Measurements from ENCODE around the gene HIPK2. TPM values are rescaled to one million over a fixed set of nuclear protein-coding genes. Genes with fewer than 3 reads are reported as not detected.

HIPK2 gene
- total RNA-seq, 2 donors from 2014 or later = 95.1 to 125 TPM

- no peaks in the 10 kb centered on the region for H3K27me3 ChIP-seq (ENCODE audit: control insufficient read depth, insufficient read depth, low read length, poor library complexity, severe bottlenecking)
- DNase-seq = no peak
- H3K27ac Mint-ChIP-seq = no peak overlapping the region
- no peak overlapping the region for H3K9ac ChIP-seq (ENCODE audit: extremely low read depth, low read length, poor library complexity, severe bottlenecking)
- no peaks in the 10 kb centered on the region for H3K4me1 ChIP-seq (ENCODE audit: control insufficient read depth, insufficient read depth, low read length)
- peaks cover 20% of the 10 kb centered on the region for H3K9me3 ChIP-seq (ENCODE audit: control insufficient read depth, low read length)
- H3K9me3 Mint-ChIP-seq = peaks cover 25% of the 10 kb centered on the region
- H3K36me3 Mint-ChIP-seq (ENCODE audit: low read depth) = peaks cover 16% of the 10 kb centered on the region
- no peak overlapping the region for H3K4me3 Mint-ChIP-seq
- no peak overlapping the region for H3K27ac ChIP-seq (ENCODE audit: low read depth, low read length)
- no peaks in the 10 kb centered on the region for H3K27me3 Mint-ChIP-seq (ENCODE audit: insufficient read depth)
- no peaks in the 10 kb centered on the region for H3K4me1 Mint-ChIP-seq
- no peak for TF ChIP-seq CTCF (conservative IDR thresholded peaks at IDR 0.05)
- no peaks in the 10 kb centered on the region for H3K36me3 ChIP-seq (ENCODE audit: control insufficient read depth, insufficient read depth, low read length)
- no peak overlapping the region for H3K4me3 ChIP-seq (ENCODE audit: low read length)
- WGBS, 2 experiments (ENCODE audit: insufficient coverage in 1 of 2, insufficient read length in 1 of 2) = 78 to 96% methylated on average over 3 of the region's 3 CpGs
Observed at GRCh38 chr7:139808427-139808826, 30.6 kb upstream of the HIPK2 start.

- no peaks in the 10 kb centered on the region for H3K4me1 Mint-ChIP-seq
- whole genome bisulfite sequencing, 2 experiments (ENCODE audit: insufficient coverage in 1 of 2, insufficient read length in 1 of 2) = 86 to 94% methylated on average over 1 to 3 of the region's 3 CpGs
- no peaks in the 10 kb centered on the region for H3K36me3 ChIP-seq (ENCODE audit: control insufficient read depth, insufficient read depth, low read length)
- H3K9ac ChIP-seq (ENCODE audit: extremely low read depth, low read length, poor library complexity, severe bottlenecking) = no peak overlapping the region
- DNase-seq = no peak
- TF ChIP-seq CTCF (conservative IDR thresholded peaks at IDR 0.05) = no peak
- peaks cover 29% of the 10 kb centered on the region for H3K36me3 Mint-ChIP-seq (ENCODE audit: low read depth)
- peaks cover 34% of the 10 kb centered on the region for H3K9me3 ChIP-seq (ENCODE audit: control insufficient read depth, low read length)
- peaks cover 39% of the 10 kb centered on the region for H3K9me3 Mint-ChIP-seq
- H3K4me3 Mint-ChIP-seq = no peak overlapping the region
- H3K27me3 ChIP-seq (ENCODE audit: control insufficient read depth, insufficient read depth, low read length, poor library complexity, severe bottlenecking) = no peaks in the 10 kb centered on the region
- no peak overlapping the region for H3K27ac ChIP-seq (ENCODE audit: low read depth, low read length)
- no peak overlapping the region for H3K27ac Mint-ChIP-seq
- H3K4me3 ChIP-seq (ENCODE audit: low read length) = no peak overlapping the region
- peaks cover 3% of the 10 kb centered on the region for H3K27me3 Mint-ChIP-seq (ENCODE audit: insufficient read depth)
- no peaks in the 10 kb centered on the region for H3K4me1 ChIP-seq (ENCODE audit: control insufficient read depth, insufficient read depth, low read length)
Observed at GRCh38 chr7:139807009-139807408, 29.2 kb upstream of the HIPK2 start.

DNA sequence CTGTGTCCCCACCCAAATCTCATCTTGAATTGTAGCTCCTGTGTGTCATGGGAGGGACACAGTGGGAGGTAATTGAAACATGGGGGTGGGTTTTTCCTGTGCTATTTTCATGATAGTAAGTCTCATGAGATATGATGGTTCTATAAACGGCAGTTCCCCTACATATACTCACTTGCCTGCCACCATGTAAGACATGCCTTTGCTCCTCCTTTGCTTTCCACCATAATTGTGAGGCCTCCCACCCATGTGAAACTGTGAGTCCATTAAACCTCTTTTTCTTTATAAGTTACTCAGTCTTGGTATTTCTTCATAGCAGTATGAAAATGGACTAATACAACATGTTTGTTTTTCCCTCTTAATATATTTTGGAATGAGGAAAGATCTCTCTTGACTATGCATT, 26.8 kb upstream of the HIPK2 start:
- Mint-ChIP-seq H3K4me3 (no peak overlapping the region), H3K9me3 (peaks cover 44% of the 10 kb centered on the region), H3K4me1 (no peaks in the 10 kb centered on the region), H3K36me3 (ENCODE audit: low read depth) (peaks cover 29% of the 10 kb centered on the region), H3K27me3 (ENCODE audit: insufficient read depth) (peaks cover 3% of the 10 kb centered on the region), H3K27ac (no peak overlapping the region)
- 93% methylated on average over 1 of the region's 1 CpG; no CpG with 5 or more reads in 1 of the 2 experiments for WGBS, 2 experiments (ENCODE audit: insufficient coverage in 1 of 2, insufficient read length in 1 of 2)
- Histone ChIP-seq H3K4me3 (ENCODE audit: low read length) (peak overlapping the region; percentile 45), H3K9me3 (ENCODE audit: control insufficient read depth, low read length) (peaks cover 42% of the 10 kb centered on the region), H3K36me3 (ENCODE audit: control insufficient read depth, insufficient read depth, low read length) (no peaks in the 10 kb centered on the region), H3K4me1 (ENCODE audit: control insufficient read depth, insufficient read depth, low read length) (no peaks in the 10 kb centered on the region), H3K27me3 (ENCODE audit: control insufficient read depth, insufficient read depth, low read length, poor library complexity, severe bottlenecking) (no peaks in the 10 kb centered on the region), H3K9ac (ENCODE audit: extremely low read depth, low read length, poor library complexity, severe bottlenecking) (no peak overlapping the region), H3K27ac (ENCODE audit: low read depth, low read length) (no peak overlapping the region)
- no peak for TF ChIP-seq CTCF (conservative IDR thresholded peaks at IDR 0.05)
- DNase-seq = no peak
